Embryonic facial prominence (tissue), 1 donor: Measurements from ENCODE around the gene FAM168A.

ENCODE experiments used
- DNase-seq: peaks from one replicate; pipeline ENCODE4 v3.0.0-alpha.2; 2016; ENCODE audit errors: extremely low spot score

The FAM168A gene

GRCh38 chr11:73426219-73426850, 171.6 kb downstream of the FAM168A start:
- DNase-seq = no peak

DNA sequence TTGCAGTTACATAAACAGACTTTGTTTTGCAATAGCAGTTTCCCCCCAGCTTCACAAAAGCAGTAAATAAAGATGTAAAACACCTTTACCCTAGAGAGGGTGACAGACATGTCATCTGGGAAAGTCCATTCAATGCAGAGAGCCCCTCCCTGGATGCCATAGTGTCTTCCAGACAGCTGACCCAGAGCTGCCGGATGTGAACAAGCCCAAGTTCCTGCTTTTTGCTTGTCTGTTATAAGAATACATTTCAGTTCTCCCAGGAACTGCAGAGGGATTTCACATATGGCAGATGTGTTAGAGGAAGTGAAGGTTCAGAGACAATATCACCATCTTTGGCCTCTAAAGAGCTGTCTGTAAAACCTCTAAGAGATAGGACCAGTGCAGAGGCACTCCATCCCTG, 172.8 kb downstream of the FAM168A start:
- no peak for DNase-seq

GRCh38 chr11:73423506-73423905, 174.4 kb downstream of the FAM168A start:
- no peak for DNase-seq

GRCh38 chr11:73422886-73423285, 175.0 kb downstream of the FAM168A start:
- no peak for DNase-seq

DNA sequence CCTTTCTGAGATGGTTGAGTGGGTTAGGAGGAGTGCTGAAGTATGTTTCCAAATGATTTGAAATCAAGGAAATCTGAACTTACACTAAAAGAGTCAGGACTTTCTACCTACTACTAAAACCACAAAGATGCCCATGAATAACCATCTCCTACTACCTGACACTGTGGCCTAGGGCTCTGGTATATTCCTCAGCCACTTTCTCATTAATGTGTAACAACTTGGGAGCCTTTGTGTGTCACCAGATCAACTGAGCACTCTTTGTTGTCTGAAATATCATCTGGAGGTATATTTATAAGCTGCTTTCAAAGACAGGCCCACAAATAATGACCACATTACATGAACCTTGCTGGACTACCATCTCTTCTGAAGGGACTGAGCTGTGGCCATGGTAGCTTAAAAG, 177.8 kb downstream of the FAM168A start:
- no peak for DNase-seq

- DNase-seq = no peak
These were observed 181.1 kb downstream of the FAM168A start for GRCh38 chr11:73416786-73417185.

- no peak for DNase-seq
These were observed 181.9 kb downstream of the FAM168A start for GRCh38 chr11:73415854-73416615.

DNA sequence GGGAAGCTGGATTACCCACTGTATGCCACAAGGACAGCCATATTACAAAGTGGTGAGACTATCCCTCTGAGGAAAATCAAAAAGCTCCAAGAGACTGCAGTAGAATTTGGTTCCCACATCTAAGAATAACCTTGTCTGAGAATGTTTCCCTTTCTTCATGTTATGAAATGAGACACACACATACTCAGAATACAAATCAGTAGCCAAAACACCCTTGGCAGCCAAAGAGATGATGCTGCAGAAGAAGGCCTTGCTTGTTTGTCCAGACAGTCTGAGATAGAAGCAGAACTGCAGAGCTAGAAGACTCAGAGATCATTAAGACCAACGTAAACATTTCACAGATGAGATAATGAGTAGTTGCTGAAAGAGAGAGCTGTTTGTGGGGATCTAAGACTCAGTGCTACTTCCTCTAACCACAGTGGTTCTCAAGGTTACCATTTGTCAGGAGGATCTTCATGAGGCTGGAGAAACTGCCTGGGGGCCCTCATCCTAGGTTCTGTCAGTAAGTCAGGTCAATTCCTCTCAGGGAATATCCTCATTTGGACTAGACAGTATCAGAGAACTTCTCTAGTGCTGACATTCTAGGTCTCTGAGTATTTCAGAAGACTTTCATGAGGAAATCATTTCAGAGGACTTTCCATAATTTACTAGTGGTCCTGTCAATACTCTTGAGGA, 182.8 kb downstream of the FAM168A start:
- no peak for DNase-seq

DNA sequence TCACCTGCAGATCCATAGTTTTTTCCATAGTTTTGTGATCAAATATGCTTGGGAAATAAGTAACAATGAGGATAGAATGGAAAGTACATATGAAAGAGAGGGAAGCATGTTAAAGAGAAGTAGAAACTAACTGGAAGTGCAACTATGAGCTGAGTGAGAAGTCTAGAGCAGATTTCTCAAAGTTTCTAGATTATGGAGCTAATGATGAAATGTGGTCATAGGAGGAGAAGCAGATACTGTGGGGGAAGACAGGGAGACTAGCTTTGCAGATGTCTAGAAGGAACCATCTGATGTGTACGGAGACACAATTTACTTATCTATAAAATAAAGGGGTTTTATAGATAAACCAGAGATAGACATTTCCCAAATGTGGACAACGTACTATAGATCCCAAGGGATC, 184.7 kb downstream of the FAM168A start:
- no peak for DNase-seq

DNA sequence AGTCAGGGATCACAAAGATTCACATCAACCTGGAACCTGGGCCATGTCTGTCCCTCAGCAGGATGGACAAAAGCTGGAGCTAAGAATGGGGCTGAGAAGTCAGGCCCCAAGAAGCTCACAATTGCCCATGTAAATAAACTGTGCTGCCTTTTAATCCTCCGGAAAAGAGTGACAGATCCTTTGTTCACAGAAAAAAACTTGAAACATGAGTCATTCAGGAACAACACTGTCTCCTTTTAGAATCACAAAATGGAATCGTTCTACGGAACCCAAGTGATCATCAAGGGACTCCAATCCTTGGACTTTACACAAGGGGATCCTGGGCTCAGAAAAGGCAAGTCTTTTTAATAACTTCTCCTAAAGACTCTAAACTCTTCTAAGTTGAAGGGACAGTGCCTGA, 185.6 kb downstream of the FAM168A start:
- DNase-seq = no peak

- DNase-seq = no peak
These were observed 186.9 kb downstream of the FAM168A start for GRCh38 chr11:73411031-73411430.

DNA sequence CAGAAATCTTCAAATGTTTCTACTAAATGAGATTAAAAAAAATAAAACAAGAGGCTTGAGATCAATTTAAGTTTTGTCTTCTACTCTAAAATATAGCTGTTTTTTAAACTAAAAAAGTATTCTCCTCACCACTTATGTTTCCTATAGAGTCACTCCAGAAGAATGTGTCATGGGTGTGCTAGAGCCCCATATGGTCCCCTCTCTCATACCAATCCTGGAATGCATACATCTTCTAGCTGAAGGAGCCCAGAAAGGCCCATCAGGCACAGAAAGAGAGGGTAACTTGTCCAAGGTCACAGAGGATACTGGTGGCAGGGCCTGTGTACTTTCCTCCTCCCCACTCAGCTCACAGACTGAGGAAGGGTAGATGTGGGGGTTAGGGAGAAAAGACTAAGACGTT, 187.3 kb downstream of the FAM168A start:
- no peak for DNase-seq

GRCh38 chr11:73409431-73409830, 188.5 kb downstream of the FAM168A start:
- no peak for DNase-seq

GRCh38 chr11:73406619-73407018, 191.3 kb downstream of the FAM168A start:
- no peak for DNase-seq

GRCh38 chr11:73406131-73406530, 191.8 kb downstream of the FAM168A start:
- DNase-seq = no peak

- no peak for DNase-seq
These were observed 192.8 kb downstream of the FAM168A start for GRCh38 chr11:73405146-73405510.

DNA sequence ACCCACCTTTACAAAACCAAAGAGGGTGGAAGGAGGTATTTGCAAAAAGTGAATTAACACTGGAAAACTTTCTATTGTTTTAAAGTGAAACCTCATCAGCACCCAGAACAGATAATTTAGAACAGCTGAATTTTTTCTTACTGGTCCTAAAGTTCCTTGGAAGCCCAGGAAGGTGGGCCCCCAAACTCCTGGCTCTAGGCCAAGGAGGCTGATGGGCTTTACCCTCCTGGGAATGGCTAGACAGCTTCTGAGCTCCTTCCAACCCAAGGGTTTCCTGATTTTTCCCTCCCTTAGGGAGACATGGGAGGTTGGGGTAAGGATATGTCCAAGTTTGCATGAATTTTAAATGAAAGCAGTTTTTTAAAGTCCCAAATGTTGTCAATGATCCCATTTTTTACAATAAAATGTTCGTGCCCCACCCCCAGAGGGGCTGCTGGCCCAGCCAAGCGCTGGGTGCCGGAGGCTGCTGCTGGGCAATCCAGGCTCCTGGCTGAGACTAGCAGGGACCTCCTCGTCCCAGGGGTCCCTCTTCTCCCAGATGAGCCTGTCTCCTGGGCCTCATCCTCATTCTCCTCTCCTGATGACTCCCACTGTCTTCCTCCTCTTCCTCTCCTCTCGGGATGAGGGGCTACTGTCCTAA, 193.3 kb downstream of the FAM168A start:
- no peak for DNase-seq

DNA sequence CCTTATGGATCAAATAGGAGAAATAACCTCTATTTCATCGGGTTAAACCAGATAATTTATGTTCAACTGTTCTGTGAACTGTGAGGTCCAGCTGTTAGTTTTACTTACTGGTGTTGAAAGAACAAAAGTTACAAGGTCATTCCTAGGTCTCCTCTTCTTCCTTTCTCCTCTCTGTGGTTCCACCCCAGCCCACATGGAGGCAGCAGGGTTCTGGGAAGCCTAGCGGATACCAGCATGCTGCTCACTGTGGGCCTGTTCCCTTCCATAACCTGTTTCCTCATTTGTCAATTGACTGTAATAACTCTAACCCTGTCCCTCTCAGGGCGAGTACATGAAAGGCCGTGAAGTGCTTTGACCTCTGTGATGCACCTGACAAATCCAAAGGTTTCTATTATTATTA, 193.9 kb downstream of the FAM168A start:
- DNase-seq = no peak

- no peak for DNase-seq
These were observed 194.4 kb downstream of the FAM168A start for GRCh38 chr11:73403541-73403940.

DNA sequence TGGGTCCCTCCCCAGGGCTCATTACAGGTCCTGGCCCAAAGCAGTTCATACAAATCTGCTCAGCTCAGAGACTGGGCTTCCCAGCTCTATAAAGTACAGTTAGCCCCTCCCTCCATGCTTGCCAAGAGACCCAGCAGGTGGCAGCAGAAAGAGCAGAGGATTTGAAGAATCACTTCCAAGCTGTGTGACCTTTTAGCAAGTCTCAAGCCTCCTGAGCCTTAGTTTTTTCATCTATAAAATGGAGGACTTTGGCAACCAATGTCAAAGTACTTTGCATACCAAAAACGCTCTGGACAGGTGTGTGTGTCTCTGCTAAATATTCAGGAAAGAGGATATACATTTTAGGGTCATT, 195.1 kb downstream of the FAM168A start:
- DNase-seq = no peak

- DNase-seq = no peak
These were observed 195.7 kb downstream of the FAM168A start for GRCh38 chr11:73401924-73402833.
